Endometrium (tissue), 2 donors: ENCODE measurements around the gene TIPARP.
A peak's percentile ranks its signal among the peaks of the same experiment; 100 is the strongest.
"Not testable (repeated sequence)": the region's sequence is repeated elsewhere in the genome, so short reads cannot be mapped to it uniquely, and the experiment has no call there.

Experiments used
- FAIRE-seq: peaks from 2 replicates; lab custom pipeline; 2012; peaks lifted over from hg19 to GRCh38; lab: Jason Lieb, UNC
- donor health status: control.
- donor health status: control.

TIPARP gene

DNA sequence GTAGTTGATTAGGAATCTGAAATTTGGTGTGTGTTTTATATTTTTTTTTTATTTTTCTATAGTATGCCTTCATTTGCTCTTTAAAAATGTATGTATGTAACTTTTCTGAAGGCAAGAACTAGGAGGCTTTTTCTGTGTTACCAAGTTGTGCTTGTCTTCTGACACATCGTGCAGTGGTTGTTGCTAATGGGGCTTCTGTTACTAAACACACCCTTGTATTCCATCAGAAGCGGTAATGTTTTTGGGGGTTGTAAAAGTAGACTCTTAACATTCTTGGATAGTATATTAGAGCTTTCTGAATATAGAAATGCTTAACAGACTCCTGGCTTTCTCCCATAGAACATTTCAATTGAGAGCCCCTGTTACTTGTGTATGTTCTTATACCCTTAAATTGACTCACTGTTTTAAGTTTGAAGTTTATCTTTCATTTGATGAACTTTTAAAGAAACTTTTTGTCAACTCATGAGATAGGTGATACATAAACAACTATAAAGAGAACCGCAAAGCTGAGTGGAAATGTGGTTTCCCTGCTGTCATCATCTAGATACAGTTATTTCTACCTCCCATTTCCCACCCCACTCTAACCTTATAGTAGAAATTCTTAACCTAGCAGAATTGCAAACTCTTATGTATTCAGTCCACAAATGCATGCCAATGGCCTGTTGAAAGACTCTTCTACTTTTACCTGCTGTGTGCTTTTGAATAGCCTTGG, 2.5 kb downstream of the TIPARP start:
- FAIRE-seq: no peak

DNA sequence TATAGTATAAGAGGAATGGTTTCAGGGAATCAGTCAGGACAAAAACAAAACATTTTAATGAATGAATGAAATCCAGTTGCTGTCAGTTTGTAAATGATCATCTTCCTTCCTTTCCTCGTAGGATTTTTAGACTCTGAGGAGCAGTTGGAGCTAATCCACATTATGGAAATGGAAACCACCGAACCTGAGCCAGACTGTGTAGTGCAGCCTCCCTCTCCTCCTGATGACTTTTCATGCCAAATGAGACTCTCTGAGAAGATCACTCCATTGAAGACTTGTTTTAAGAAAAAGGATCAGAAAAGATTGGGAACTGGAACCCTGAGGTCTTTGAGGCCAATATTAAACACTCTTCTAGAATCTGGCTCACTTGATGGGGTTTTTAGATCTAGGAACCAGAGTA, 3.1 kb downstream of the TIPARP start:
- FAIRE-seq: no peak

DNA sequence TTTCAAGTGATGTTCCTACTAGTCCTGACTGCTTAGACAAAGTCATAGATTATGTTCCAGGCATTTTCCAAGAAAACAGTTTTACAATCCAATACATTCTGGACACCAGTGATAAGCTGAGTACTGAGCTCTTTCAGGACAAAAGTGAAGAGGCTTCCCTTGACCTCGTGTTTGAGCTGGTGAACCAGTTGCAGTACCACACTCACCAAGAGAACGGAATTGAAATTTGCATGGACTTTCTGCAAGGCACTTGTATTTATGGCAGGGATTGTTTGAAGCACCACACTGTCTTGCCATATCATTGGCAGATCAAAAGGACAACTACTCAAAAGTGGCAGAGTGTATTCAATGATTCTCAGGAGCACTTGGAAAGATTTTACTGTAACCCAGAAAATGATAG, 3.8 kb downstream of the TIPARP start:
- no peak for FAIRE-seq

DNA sequence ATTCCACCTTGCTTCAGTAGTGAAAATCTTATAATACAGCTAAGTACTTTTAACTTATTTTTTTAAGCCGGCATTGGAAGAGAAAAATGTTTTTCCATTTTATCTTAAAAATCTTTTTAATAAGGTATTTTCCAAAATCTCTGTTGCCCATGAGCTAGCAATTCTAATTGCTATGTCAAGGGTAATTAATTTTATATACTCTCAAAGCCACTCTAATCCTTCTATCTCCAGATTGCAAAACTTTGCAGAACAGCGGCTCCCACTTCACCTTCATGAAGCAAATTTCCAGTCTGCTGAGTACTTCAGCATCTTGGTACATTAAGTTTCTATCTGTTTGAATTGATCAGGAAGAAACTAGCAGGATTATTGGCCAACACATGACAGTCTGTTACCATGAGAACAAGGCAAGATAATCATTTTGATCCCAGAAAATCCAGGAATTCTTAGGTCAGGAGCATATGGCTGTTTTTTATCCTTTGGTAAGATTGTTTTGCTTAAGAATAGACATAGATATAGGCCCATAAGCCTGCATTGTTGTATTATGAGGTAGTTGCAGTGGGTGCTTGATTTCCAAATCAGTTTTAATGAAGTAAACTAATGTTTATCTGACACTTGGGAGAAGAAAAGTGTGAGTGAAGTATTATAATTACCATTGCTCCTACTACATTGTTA, 6.0 kb downstream of the TIPARP start:
- FAIRE-seq: no peak

DNA sequence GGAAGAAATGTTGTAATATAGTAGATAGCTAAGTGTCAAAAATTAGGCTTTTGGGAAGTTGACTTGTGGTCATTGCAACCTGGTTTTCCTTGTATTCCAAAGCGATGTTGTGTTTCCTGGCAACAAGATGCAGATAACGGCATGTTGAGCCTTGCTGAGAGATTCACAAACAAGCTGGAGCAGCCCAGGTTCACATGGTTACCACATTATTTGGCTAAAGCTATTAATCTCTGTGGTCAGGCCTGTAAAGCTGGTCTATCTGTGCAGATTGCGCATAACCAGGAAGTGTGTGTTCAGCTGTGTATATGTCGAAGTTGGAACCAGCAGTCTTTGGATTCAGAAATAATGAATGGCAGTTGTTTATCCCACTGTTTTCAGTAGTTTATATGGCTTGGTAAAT, 6.6 kb downstream of the TIPARP start:
- no peak for FAIRE-seq

DNA sequence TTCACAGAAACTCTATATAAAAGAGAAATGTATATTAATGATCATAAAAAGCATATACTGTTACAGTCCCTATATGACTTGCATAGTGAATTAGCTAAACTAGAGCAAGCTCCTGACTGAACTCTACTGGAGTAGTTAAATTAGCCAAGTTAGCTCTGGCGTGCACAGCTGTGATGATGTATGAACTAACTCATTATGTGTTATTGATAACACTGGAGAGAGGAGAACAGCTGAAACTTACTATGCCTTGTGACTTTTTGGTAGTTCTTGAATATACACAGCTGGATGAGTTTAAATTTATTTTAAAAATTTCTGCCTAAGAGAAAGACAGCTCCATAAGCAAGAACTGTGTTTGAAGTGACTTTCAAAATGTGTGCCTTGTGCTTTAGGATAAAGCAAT, 8.1 kb downstream of the TIPARP start:
- FAIRE-seq: no peak

- FAIRE-seq: no peak
Observed at GRCh38 chr3:156682963-156683362, 8.6 kb downstream of the TIPARP start.

- FAIRE-seq: no peak
Observed at GRCh38 chr3:156685198-156685597, 10.8 kb downstream of the TIPARP start.

DNA sequence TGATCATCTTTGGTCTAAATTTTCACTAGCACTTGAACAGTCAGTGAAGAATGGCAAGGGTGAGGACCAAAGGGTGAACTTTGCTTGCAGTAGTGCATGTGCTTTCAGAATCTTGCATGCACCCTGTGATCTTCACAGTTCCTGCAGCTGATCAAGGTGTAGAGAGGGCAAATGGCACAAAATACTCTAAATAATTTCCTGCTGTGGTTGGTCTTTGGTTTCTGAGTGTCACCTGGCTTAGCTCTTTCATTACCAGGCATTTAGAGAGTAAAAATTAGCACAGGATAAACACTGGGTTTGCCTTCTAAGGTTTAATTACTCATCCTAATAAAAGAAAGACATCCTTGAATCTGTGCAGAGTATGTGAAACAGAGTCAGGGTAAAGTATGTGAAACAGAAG, 11.4 kb downstream of the TIPARP start:
- no peak for FAIRE-seq

DNA sequence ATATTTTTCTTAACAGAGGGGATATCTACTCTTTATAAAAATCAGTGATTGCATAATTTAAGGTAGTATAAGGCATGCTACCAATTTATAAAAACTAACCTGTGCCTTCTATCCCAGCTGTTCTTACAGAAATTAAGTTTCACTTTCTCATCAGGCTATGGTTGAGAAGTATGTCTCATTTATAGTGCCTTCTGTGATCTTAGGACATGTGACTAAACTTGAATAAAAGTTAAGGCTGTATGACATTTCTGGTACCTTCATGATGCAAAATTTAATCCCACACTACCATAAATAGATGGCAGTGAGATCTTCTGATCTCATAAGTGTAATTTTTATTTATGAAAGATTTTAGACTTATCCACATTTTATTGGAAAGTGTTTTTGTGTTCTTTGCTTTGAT, 12.6 kb downstream of the TIPARP start:
- FAIRE-seq: no peak

GRCh38 chr3:156688632-156689452, 14.5 kb downstream of the TIPARP start:
- no peak for FAIRE-seq

GRCh38 chr3:156689608-156690007, 15.2 kb downstream of the TIPARP start:
- FAIRE-seq: no peak

DNA sequence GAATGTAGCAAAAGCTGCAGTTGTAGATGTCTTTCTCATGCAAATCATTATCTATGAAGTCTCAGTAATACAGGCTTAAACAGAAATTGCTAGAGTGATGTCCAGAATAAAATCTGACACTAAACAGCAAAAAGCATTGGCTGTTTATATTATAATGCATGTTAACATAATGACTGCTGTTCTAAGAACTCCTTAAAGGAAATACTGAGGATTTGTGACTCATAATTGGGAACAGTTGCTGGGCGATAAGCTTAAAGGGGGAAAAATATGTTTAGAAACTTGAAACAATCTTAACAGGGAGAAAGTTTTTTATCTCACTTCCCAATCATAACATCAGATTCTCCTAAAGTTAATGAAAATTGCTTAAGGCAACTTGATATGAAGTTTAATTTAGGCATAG, 17.5 kb downstream of the TIPARP start:
- FAIRE-seq: peak; percentile 81

DNA sequence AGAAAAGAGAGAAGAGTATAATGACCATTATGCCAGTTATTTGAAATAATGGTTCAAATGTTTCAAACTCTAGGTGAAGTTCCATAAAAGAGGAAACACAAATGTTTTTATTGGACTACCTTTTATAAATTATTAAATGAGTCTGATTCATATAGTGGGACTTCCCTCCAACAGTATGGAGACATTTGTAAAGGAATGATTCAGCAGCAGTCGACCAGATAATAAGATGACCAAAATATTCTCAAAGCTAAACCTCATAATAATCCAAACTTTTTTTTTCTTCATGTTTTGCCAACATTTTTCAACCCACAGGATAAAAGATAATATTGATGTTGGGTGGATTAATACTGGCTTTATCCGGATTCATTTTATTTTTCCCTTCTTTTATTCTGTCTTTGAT, 18.8 kb downstream of the TIPARP start:
- FAIRE-seq: no peak

DNA sequence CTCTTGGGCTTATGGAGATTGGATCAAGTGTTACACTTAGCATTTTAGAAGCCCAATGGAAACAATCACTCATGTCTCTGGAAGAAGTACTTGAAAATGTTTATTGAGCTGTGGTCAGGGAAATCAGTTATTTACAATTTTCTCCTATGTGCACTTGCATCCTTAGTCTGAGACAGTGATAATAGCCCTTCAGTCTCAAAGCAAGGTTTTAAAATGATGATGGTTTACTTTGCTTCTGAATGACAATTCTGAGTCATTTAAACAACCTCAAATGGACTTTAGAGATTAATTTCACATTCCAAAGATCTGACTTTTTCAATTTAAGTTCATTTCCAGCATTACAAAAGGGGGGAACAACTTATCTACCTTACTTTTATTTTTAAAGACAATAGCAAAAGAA, 20.1 kb downstream of the TIPARP start:
- FAIRE-seq: no peak

DNA sequence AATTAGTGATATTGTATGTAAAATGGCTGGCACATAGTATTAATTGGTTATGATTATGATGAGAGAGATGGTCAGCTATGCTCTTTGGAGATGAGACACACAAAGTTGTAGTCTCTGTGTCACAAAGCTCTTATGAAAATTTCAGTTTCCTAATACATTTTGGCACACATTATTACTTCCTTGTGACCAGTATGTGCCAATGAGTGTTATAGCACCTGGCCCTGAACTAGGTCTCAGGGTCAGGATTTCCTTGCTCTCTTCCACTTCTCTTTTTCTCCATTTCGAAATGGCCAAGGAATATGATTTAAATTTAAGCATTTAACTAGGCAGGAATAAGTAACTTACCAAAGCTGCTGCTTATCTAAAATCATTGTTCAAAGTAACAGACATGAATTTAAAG, 28.0 kb downstream of the TIPARP start:
- no peak for FAIRE-seq

DNA sequence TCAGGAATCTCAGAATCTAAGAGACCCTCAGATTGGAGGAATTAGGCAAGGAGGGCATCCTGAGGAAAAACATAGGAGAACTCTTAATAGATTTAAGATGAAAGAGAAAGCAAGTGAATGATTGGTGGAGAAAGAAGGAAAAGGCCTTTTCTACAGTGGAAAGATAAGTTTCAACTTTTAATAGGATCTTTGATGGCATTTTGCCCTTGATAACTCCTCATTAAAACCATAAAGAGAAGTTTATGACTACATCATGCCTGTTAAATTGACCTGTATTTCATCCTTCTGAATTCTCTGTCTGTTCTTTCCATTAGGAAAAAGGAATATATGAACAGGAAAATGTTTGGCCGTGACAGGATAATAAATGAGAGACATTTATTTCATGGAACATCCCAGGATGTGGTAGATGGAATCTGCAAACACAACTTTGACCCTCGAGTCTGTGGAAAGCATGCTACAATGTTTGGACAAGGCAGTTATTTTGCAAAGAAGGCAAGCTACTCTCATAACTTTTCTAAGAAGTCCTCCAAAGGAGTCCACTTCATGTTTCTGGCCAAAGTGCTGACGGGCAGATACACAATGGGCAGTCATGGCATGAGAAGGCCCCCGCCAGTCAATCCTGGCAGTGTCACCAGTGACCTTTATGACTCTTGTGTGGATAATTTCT, 30.1 kb downstream of the TIPARP start:
- no peak for FAIRE-seq

DNA sequence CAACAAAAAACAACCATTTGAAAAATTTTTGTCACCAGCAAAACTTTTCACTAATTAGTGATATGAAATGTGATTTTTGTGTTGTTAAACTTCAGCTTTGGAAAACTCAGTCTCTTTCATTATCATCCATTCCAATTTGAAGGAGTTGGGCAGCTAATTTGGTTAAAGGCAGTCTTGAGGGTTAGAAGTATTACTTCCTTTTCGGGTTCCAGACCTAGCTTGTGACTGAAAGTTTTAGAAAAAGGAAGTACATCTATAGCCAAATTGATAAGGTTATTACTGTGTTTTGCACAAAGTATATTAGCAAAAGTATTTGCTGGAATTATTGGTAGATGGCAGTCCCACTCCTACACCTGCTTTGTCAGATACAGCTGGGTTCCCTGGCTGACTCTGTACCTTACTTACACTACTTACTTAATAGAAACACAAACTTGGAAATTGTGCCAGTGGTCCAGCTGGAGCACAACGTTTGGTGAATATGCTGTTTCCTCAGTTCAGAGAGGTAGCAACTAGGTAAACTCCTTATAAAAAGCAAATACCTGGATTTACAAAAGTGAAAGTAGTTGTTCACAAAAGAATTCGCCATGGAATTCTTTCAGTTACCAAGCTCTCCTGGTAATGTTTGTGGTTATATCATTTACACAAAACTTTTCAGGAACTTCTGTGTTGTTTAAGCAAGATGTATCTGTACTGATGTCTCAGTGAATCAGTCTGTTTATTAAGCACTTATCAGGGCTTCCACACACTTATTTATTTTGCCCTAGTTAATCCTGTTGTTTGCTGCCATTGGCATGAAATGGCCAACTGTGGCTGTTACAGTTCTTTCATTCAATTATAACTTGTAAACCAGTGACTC, 31.6 kb downstream of the TIPARP start:
- FAIRE-seq: no peak

GRCh38 chr3:156707588-156707987, 33.2 kb downstream of the TIPARP start:
- FAIRE-seq: no peak

DNA sequence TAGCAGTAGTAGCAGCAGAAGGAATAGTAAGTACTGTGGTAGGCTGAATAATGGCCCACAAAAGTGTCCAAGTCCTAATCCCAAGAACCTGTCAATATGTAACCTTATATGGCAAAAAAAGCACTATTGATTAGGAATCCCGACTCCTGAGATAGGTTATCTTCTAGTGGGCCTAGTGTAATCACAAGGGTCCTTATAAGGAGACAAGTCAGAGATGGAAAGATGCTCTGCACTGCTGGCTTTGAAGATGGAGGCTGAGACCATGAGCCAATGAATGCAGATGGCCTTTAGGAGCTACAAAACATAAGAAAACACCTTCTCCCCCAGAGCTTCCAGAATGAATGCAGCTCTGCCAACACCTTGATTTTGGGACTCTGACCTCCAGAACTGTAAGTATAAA, 36.0 kb downstream of the TIPARP start:
- no peak for FAIRE-seq

GRCh38 chr3:156711113-156711512, 36.7 kb downstream of the TIPARP start:
- peak; percentile 46 for FAIRE-seq

GRCh38 chr3:156711944-156712343, 37.6 kb downstream of the TIPARP start:
- FAIRE-seq: not testable (repeated sequence)
